DMS53 (cell line): ENCODE measurements around the gene EI24.
A peak's percentile ranks its signal among the peaks of the same experiment; 100 is the strongest.
"Not testable (repeated sequence)": the region's sequence is repeated elsewhere in the genome, so short reads cannot be mapped to it uniquely, and the experiment has no call there.

Experiments used
- DNase-seq: peaks from one replicate; lab custom pipeline; 2025; lab: John Stamatoyannopoulos, UW

The EI24 gene

DNA sequence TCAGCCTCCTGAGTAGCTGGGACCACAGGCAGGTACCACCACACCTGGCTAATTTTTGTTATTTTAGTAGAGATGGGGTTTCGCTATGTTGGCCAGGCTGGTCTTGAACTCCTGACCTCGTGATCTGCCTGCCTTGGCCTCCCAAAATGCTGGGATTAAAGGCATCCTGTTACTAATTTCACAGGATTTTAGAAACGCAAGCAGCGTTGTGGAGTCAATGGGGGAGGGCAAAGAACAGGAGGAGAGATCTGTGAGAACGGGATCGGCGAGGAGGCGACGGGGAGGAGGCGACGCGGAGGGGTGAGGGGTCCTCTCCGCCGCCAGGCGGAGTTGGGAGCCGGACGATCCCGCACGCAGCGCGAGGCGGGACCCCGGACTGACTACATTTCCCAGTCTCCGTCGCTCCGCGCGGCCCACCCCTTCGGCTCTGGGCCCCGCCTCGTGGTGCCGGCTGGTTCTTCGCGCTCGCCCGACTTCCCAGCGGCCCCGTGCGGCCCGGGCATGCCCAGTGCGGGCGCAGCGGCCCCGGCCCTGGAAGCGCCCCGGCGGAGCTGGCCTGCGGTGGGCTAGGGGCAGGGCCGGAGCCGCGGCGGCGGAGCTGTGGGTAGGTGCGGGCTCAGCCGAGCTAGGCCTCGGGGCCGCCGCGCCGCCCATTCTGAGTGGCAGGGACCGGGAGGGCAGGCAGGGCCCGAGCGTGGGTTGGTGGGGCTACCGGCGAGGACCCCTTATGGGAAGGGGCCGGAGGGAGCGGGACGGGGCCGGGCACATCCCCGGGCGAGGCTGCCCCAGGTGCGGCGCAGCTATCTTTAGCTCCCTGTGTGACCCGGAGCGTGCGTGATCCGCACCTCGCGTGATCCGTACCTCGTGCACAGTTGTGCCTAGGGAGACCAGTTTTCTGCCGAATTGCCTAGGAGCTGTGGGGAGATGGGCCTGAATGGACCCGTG, at the start of gene EI24:
TSS of gene EI24 (plus strand) at position 508 of the 945 bp plus-strand sequence. CDS start 3,051 bp downstream, outside the sequence.
- peak; percentile 98 for DNase-seq

DNA sequence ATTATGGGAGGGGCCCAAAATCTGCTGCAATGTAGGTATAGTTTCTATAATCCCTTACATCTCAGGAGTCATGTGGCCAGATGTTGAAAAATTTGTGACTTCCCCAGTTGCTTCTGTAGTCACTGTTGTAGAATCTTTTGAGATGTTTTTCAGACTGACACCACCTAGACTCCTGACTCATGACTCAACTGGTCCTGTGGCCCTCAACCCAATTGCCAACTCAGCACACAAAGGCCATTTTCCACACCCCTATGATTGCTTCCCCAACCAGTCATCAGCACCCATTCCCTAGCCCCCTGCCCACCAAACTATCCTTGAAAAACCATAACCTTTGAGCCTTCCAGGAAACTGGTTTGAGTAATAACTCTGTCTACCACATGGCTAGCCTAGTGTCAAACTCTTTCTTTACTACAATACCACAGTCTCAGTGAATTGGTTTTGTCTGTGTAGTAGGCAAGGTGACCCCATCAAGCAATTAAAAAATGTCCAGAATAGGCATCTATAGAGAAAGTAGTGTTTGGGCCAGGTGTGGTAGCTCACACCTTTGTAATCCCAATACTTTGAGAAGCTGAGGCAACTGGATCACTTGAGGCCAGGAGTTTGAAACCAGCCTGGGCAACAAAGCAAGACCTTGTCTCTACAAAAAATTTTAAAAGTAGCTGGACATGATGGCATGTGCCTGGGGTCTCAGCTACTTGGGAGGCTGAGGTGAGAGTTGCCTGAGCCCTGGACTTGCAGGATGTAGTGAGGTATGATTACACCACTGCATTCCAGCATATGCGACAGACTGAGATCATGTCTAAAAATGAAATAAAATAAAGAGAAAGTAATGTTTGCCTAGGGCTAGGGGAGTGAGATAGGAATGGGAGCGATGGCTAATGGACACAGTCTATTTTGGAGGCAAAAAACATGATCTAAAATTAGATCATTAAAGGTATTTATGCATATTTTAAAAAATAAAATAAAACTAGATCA, 49.1 kb upstream of the EI24 start:
- no peak for DNase-seq

DNA sequence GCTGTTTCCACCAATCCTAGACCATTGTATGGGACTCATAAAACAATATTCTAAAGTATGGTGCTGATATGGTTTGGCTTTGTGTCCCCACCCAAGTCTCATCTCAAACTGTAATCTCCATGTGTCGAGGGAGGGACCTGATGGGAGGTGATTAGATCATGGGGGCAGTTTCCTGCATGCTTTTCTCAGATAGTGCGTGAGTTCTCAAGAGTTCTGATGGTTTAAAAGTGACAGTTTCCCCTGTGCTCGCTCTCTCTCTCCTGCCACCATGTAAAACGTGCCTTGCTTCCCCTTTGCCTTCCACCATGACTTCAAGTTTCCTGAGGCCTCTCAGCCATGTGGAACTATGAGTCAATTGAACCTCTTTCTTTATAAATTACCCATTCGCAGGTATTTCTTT, 44.0 kb upstream of the EI24 start:
- no peak for DNase-seq

DNA sequence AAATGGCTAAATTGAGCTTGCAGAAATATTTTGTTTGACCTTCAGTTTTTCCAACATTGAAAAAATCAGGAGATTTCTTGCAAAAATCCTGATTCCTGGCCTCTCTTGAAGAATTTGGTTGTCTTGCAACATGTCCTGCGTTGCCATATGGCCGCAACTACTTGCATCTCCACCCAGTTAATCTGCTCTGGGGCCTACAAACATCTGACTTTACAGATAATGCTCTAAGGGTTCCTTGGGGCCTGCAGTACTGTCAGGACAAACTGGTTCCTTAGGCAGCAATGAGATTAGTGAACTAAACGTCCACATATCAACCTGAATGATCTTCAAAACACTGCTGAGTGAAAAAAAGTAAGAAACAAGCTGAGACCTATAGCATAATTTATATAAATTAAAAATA, 36.6 kb upstream of the EI24 start:
- DNase-seq = no peak

DNA sequence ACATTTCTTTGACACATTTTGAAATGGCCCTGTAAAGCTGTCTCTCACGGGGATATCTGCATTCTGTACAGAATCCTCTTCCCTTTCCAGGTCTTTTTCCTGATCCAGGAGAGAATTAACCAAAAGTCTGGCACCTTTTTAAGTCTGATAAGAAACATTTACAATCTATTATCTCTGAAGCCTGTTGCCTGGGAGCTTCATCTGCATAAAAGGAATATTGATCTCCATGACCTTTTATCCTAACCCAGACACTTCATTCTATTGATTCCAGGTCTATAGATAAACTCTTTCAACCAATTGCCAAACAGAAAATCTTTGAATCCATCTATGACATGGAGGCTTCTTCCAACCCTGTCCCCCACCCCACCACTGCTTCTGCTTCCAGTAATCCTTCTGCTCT, 33.7 kb upstream of the EI24 start:
- no peak for DNase-seq

DNA sequence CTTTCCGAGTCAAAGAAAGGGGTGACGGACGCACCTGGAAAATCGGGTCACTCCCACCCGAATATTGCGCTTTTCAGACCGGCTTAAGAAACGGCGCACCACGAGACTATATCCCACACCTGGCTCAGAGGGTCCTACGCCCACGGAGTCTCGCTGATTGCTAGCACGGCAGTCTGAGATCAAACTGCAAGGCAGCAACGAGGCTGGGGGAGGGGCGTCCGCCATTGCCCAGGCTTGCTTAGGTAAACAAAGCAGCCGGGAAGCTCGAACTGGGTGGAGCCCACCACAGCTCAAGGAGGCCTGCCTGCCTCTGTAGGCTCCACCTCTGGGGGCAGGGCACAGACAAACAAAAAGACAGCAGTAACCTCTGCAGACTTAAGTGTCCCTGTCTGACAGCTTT, 32.4 kb upstream of the EI24 start:
- DNase-seq = not testable (repeated sequence)

DNA sequence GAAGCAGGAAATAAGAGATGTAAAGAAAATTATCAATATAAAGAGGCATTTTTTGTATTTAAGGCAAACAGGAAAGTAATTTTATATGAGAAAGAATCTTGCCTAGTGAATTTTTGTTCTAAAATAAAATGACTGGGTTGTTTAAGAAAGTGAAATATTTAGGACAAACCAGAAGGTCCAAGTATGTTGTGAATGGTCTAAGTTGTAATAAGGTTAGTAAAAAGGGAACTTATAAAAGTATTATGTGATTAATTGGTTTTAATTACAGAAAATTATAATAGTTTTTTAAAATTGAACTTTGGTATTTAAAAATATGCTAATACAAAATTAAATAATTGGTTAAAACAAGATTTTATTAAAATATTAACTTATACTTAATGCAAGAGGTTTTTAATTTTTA, 26.6 kb upstream of the EI24 start:
- DNase-seq = peak; percentile 13

DNA sequence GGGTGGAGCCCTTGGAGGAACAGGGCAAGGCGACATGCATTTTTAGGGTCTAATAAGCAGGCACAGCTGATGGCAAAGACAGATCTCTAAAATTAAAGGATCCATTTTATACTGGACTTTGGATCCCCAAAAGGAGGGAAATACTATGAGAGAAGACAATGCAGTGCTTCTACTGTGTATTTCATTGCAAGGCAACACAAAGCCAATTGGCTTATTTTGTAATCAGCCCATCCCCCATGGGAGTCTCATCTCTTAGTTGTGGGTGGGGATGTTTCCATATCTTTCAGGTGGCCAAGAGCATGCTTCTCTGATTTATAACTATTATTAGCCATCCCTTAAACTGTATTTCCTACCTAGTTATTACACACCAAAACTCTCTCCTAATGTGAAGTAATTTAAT, 18.5 kb upstream of the EI24 start:
- no peak for DNase-seq

DNA sequence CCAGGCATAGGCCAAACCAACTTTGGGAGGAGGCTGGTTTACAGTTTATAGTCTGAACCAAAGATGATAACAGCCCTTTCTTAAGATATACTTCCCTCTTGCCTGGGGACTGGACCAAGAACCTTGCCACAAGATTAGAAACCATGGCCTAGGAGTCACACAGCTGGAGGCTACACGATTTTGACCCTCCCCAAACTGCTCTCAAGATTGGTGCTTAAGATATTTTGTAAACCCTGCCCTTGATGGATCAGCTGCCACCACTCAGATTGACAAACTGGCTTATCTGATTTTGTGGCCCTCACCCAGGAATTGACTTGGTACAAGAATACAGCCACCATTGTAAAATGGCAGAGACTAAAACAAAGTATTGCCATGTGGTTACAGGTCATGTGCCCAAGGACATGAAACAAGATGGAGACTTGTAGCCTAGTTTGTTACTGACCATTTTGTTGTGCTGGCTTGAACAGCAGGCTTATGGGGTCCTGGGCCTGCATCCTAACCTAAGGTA, 17.4 kb upstream of the EI24 start:
- DNase-seq = no peak

DNA sequence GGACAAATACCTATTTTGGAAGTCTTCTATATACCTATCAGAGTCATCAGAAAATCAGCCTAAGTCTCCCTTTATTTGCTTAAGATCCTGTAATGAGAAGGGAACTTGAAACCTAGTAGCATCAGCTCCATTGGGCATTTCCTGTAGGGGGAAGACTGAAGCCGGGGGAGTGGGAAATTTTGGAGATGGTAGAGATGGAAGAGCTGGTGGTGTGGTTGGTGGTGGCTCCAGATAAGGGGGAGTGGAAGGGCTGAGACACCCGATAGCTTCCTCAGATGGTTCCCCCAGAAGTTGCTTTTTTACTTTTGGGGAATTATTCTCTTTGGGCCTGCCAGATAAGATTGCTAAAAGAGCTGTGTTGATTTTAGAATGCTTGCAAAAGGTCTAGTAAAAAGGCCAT, 16.4 kb upstream of the EI24 start:
- DNase-seq = no peak

DNA sequence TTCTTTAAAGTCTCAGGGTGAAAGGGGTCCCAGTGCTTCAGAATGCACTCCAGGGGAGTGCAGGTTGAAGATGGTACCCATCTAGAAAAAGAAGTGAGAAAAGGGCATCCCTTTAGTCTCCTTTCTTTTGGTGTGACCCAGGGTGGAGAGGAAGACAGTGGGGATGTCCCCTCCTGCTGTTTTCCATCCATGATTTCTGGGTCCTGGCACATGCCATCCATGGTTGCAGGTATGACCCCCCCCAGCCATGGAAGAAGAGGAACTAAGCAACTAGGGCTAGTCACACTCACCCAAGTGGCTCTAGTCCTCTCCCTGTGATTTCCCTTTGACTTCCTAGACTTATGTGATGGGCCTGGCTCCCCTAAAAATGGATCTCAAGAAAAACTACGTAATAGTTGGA, 15.9 kb upstream of the EI24 start:
- peak; percentile 11 for DNase-seq

DNA sequence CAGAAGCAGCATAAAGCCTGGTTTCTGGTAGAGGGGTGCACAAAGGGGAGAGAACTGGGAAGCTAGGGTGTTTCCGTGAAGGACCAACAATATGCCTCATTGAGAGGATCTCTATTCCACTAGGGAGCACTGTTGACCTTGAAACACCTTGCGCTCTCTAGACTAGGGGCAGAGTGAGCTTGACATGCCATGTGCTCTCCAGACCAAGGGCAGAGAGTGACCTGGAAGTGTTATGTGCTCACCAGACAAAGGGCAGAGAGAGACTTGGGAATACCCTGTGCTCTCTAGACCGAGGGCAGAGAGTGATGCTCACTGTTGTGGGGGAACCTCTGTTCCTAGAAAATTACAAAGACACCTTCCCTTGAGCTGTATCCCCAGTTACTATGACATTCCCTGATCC, 15.2 kb upstream of the EI24 start:
- DNase-seq = peak; percentile 14

DNA sequence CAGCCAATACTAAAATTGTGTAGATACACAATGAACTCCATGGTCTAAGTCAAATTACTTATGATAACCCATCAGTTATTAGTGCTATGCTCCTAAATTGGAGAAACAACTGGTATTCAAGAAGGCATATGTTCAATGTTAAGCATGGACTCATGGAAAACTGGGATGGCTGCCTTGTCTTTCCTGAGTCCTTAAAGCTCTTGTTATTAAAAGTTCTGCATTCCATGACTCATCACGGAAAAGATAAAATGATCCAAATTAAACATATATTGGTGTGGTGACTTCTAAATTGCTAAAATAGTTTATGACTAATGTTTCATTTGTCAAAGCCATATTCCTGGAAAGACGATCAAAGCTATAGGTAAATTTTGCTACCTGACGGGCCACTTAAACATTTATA, 9.4 kb upstream of the EI24 start:
- DNase-seq = no peak

DNA sequence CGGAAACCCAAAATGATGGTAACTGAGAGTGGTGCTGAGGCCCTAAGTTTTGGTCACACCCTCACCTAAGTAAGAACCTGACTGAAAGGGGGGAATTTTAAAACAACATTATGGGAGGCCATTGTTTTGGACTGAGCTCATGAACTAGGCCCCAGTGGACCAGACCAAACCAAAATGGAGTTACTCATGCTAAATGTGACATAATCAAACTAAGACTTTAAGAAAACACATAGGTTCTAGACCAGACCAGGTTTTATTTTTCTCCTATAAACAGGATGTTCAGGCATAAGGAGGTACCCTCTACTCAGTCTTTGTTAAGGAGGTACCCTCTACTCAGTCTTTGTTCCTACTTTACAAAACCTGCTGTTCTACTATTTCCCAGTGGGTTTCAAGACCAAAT, 7.4 kb upstream of the EI24 start:
- no peak for DNase-seq

DNA sequence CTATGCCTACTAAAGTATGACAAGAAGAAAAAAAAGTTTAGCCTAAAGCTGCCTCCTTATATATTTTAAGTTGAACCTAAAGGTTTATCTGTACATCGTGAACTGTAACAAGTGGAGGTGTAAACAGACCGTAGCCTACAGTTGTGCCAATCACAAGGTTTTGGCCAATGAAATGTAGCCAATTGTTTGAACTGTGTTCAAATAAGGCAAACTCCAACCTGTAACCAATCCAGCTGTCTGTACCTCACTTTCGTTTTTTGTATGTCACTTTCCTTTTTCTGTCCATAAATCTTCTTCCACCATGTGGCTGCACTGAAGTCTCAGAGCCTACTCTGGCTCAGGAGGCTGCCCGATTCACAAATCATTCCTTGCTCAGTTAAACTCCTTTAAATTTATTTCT, 6.8 kb upstream of the EI24 start:
- no peak for DNase-seq

DNA sequence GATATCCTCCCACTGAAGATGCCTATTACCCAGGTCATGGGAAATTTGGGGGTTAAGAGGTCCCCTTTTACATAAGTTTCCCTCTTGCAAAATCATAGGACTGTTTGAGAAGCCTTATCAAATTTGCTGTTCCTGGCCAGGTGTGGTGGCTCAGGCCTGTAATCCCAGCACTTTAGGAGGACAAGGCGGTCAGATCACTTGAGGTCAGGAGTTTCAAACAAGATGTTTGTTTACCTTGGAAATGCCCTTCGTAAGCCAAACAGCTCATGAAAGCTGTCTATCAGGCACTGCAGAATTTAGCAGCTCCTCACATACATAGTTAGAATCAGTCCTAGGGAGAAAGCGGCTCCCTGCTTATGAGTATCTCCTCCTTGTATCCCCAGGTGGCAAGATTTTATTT, 4.9 kb upstream of the EI24 start:
- DNase-seq = peak; percentile 67

DNA sequence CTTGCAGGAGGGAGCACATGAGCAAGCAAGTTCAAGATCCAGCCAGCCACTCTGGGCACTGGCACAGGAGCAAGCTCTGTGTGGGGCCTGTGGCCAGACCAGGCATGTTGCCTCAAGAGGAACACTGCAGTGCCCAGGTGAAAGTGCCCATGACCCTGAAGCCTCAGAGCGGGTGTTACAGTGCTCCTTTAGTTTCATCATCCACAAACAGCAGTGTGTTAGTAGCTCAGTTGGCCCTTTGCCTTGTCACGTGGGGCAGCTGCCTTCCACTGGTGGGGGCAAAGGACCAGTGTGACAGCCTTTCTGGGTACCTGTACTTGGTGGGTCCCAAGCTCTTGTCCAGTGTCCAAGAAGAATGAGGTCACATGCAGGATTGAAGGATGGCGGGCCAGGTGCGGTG, 3.0 kb upstream of the EI24 start:
- no peak for DNase-seq

DNA sequence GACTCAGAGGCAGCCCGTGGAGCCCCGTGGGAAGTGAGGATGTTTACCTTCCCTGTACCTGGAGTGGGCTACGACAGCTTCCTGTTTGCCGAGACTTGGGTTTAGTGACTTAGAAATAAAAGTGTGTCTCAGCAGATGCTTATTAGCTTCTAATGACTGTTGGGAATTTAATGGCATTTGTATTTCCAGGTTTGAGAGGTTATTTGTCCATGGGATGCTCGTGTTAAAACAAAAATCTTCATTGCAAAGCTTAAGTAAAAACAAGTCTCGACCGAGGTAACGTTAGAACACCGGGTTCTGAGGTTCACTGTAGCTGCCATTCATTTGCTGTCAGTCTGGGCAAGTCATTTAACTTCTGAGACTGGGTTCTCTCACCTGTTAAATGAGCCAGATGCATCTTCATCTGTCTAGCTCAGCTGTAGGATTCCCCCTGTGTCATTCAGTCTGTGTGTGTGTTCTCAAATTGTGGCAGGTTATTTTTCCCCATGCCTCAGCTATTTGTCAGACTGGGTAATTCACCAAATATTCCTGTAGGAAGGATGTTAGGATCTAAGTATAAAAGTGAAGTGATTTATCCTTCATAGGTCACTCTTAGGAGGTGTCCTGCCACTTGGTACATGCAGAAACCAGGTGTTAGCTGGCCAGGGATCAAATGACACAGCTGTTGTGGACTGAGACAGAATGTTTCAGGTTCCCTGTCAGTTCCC, 791 bp downstream of the EI24 start:
- peak; percentile 48 for DNase-seq

DNA sequence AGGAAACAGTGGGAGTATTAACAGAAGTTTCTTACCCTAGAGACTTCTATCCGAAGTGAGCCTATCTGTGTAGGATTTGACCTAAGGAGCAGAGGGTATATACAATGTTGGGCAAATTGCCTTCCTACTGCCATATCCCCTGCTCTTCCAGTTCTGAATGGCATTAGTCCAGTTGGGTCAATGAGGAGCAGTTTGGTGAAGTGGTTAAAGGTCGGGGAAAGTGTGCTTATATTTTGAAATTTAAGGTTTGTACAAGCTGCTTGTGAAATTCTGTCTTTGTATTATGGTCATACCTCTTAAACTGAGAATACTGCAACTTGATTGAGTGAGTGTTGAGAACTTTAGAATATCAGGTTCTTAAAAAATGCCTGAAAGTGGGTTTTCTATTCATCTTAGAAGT, 1.7 kb downstream of the EI24 start:
- no peak for DNase-seq

DNA sequence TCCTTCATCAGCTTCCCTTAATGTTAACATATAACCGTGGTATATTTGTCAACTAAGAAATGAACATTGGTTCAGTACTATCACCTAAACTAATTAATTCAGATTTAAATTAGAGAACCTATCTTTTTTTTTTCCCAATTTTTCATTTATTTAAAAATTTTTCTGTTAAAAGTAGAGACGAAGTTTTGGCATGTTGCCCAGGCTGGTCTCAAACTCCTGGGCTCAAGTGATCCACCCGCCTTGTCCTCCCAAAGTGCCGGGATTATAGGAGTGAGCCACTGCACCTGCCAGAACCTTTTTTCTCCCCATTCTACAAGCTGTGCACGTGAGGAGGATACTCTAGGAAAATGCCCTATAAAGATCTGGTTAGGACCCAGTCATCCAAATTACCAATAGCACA, 3.6 kb downstream of the EI24 start:
- no peak for DNase-seq

DNA sequence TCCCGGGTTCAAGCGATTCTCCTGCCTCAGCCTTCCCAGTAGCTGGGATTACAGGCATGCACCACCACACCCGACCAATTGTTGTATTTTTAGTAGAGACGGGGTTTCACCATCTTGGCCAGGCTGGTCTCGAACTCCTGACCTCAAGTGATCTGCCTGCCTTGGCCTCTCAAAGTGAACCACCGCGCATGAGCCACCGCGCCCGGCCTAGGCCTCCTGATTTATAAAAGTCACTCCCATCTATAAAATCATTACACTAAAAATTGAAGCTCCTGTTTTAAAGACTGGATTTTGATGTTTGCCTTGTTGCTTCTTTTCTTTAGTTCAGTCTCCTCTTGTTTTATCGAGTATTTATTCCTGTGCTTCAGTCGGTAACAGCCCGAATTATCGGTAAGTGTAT, 7.9 kb downstream of the EI24 start:
- not testable (repeated sequence) for DNase-seq

DNA sequence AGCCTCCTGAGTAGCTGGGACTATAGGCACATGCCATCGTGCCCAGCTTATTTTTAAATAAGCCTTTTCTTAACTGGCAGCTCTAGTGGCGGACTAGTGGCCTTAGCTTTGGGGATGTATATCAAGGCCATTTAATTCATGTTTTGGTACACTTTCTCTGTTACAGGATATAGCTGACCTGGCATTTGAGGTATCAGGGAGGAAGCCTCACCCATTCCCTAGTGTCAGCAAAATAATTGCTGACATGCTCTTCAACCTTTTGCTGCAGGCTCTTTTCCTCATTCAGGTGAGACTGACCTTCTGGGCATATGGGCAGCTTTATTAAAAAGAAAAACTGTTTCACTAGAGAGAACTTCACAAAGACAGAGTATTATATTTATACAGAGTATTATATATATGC, 9.5 kb downstream of the EI24 start:
- DNase-seq = no peak
